ENCODE measurements around the gene RAB26. TPM values are rescaled to one million over a fixed set of nuclear protein-coding genes. Genes with fewer than 3 reads are reported as not detected.
"Not testable (repeated sequence)": the region's sequence is repeated elsewhere in the genome, so short reads cannot be mapped to it uniquely, and the experiment has no call there.

RAB26 gene
- total and polyA plus RNA-seq, 2 of the 13 experiments (the other 11 are each of a cell fraction or from before 2014, with no cell fraction given): 0.86 to 3.6 TPM

DNA sequence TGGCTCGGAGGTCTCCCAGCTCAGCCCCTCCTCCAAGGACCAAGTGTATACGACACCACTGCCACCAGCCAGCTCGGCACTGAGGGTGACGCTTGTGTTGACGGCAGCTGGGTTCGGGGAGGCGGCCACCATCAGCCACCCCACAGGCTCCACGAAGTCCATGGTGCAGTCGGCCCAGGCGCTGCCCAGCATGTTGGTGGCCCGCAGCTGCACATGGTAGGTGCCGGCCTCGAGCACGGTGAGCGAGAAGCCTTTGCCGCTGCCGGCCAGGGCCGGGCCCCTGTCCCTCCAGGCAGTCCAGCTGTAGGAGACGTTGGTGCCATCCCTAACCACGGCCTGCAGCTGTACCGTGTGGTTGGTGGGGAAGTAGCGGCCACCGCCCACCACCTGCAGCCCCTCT is 38.6 kb upstream of the RAB26 start:
- H3K4me1 ChIP-seq (ENCODE audit: insufficient read depth, low read length); FAIRE-seq; H3K9ac ChIP-seq (ENCODE audit: insufficient read depth, low read depth, low read length); H3K27me3 ChIP-seq (ENCODE audit: control insufficient read depth in 1 of 2, insufficient read depth in 2 of 2, low read length in 2 of 2); H3K4me2 ChIP-seq (ENCODE audit: low read depth, low read length); in situ Hi-C loops (cut with HindIII; ENCODE audit: extremely low pct_ligation_motif_present, low pct_unique_long_range_greater_than_20kb); CTCF ChIA-PET (ENCODE audit: low intra/inter-chr PET ratio, low total read pairs); intact Hi-C loops (cut with micrococcal nuclease; ENCODE audit: unreplicated experiment); H2AFZ ChIP-seq (ENCODE audit: low read length); DNase-seq (ENCODE audit: low spot score); H4K20me1 ChIP-seq (ENCODE audit: insufficient read depth, low read length); H3K36me3 ChIP-seq (replicated peaks in 1 of 2; ENCODE audit: control insufficient read depth in 1 of 2, insufficient read depth in 2 of 2, low read length in 2 of 2); H3K9me3 ChIP-seq (ENCODE audit: low read length); H3K27ac ChIP-seq (ENCODE audit: extremely low read length, insufficient read depth, low read length); BruUV-seq (replicated peaks); H3K4me3 ChIP-seq (replicated peaks in 1 of 3; ENCODE audit: insufficient read depth in 1 of 3, low read depth in 2 of 3, low read length in 3 of 3); H3K79me2 ChIP-seq (ENCODE audit: insufficient read depth, low read length): not testable (repeated sequence)
- POLR2A ChIA-PET: interaction anchor here (1.3 kb wide), 1 partner anchor 46 kb away, joined by 3 read pairs; the partner anchor contains the start of gene TRAF7
- peak; percentile 28 for ATAC-seq
- 95% methylated on average over 7 of the region's 23 CpGs for WGBS (ENCODE audit: low lambda C conversion rate)

DNA sequence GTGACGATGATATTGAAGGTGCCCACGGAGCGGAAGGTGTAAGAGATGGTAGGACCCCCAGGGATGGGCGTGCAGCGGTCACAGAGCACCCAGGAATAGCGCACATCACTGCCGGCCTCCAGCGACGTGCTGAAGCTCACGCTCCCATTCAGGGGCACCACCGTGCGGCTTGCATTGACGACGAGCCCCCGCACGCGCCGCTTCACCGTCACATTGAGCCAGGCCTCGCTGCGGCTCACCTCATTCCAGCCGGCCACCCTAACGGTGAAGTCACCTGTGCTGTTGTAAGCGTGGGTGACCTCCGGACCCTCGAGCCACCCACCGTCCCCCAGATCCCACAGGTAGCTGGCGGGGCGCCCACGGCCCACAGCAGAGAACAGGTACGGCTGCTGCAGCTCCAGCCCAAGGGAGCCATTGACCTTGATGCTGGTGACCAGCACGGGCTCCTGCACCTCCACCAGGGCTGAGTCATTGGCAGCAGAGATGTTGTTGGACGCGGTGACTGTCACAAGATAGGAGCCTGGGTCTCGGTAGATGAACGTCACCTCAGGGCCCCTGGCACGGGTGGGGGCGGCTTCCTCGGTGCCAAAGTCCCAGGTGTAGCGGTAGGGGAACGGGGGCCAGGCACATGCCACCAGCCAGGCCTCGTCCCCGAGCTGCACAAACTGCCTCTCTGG is 38.0 kb upstream of the RAB26 start:
- H3K4me1 ChIP-seq (ENCODE audit: insufficient read depth, low read length); H3K36me3 ChIP-seq (replicated peaks in 1 of 2; ENCODE audit: control insufficient read depth in 1 of 2, insufficient read depth in 2 of 2, low read length in 2 of 2); BruUV-seq (replicated peaks); H3K79me2 ChIP-seq (ENCODE audit: insufficient read depth, low read length); H4K20me1 ChIP-seq (ENCODE audit: insufficient read depth, low read length); in situ Hi-C loops (cut with HindIII; ENCODE audit: extremely low pct_ligation_motif_present, low pct_unique_long_range_greater_than_20kb); H3K27ac ChIP-seq (ENCODE audit: extremely low read length, insufficient read depth, low read length); H2AFZ ChIP-seq (ENCODE audit: low read length); POLR2A ChIA-PET; H3K4me2 ChIP-seq (ENCODE audit: low read depth, low read length); DNase-seq (ENCODE audit: low spot score); intact Hi-C loops (cut with micrococcal nuclease; ENCODE audit: unreplicated experiment); H3K9ac ChIP-seq (ENCODE audit: insufficient read depth, low read depth, low read length); H3K9me3 ChIP-seq (ENCODE audit: low read length); H3K4me3 ChIP-seq (replicated peaks in 1 of 3; ENCODE audit: insufficient read depth in 1 of 3, low read depth in 2 of 3, low read length in 3 of 3); CTCF ChIA-PET (ENCODE audit: low intra/inter-chr PET ratio, low total read pairs); H3K27me3 ChIP-seq (ENCODE audit: control insufficient read depth in 1 of 2, insufficient read depth in 2 of 2, low read length in 2 of 2); FAIRE-seq: not testable (repeated sequence)
- WGBS (ENCODE audit: low lambda C conversion rate): 98% methylated on average over 19 of the region's 43 CpGs
- ATAC-seq: peak; percentile 27; the same call in 2 of the 3 replicates

DNA sequence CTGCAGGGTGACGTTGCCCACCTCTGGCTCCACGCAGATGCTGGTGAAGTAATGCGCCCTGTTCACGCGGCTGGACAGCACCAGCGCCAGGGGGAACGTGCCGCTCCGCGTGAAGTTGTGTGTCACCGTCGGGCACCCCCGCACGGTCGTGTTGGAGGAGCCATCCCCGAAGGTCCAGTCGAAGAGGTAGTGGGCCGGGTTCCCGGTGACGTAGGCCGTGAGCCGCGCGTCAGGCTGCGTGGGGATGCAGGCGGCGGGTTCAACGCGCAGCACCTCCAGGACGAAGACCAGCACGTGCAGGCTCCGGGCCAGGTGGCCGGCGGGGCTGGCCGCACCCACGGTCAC is 37.4 kb upstream of the RAB26 start:
- H3K9me3 ChIP-seq (ENCODE audit: low read length); H4K20me1 ChIP-seq (ENCODE audit: insufficient read depth, low read length); intact Hi-C loops (cut with micrococcal nuclease; ENCODE audit: unreplicated experiment); H3K4me1 ChIP-seq (ENCODE audit: insufficient read depth, low read length); FAIRE-seq; H3K27ac ChIP-seq (ENCODE audit: extremely low read length, insufficient read depth, low read length); DNase-seq (ENCODE audit: low spot score); H3K4me3 ChIP-seq (replicated peaks in 1 of 3; ENCODE audit: insufficient read depth in 1 of 3, low read depth in 2 of 3, low read length in 3 of 3); H3K9ac ChIP-seq (ENCODE audit: insufficient read depth, low read depth, low read length); H3K79me2 ChIP-seq (ENCODE audit: insufficient read depth, low read length); POLR2A ChIA-PET; H3K4me2 ChIP-seq (ENCODE audit: low read depth, low read length); in situ Hi-C loops (cut with HindIII; ENCODE audit: extremely low pct_ligation_motif_present, low pct_unique_long_range_greater_than_20kb); CTCF ChIA-PET (ENCODE audit: low intra/inter-chr PET ratio, low total read pairs); H2AFZ ChIP-seq (ENCODE audit: low read length); H3K36me3 ChIP-seq (replicated peaks in 1 of 2; ENCODE audit: control insufficient read depth in 1 of 2, insufficient read depth in 2 of 2, low read length in 2 of 2); ATAC-seq; BruUV-seq (replicated peaks); H3K27me3 ChIP-seq (ENCODE audit: control insufficient read depth in 1 of 2, insufficient read depth in 2 of 2, low read length in 2 of 2): not testable (repeated sequence)
- WGBS (ENCODE audit: low lambda C conversion rate): 95% methylated on average over 4 of the region's 36 CpGs

DNA sequence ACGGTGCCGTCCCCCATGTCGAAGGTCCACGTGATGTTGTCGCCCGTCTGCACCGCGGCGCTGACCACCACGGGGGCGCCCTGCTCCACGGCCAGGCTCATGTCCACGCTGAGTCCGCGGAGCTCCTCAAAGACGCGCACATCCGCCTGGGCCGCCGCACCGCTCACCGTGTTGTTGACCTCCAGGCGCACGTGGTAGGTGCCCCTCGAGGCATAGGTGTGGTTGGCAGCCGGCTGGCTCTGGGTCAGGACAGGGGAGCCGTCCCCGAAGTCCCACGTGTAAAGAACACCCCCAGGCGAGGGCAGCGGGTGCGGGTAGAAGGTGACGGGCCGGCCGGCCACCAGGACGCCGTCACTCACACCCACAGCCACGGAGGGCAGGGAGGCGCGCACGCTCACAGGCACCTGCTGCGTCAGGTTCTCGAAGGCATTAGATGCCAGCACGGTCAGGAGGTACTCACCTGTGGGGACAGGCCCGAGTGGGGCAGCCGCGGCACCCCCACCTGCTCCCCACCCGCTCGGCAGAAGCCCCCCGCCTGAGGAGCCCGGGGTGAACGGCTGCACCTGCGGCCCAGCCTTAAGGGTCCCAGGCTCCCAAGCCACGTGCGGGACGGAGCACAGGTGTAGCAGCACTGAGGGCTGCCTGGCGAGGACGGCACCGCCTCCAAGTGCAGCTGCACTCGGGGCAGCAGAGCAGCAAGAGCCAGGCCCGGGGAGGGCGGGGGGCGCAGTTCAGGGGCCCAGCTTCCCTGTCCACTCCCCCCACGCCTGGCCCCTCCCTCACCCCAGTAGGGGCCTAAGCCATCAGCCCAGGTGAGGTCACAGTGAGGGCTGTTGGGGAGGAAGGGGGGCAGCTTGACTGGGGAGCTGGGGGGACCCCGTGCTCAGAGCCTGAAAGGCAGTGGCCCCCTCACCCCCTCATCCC is 36.8 kb upstream of the RAB26 start:
- FAIRE-seq; H4K20me1 ChIP-seq (ENCODE audit: insufficient read depth, low read length); H3K4me2 ChIP-seq (ENCODE audit: low read depth, low read length); CTCF ChIA-PET (ENCODE audit: low intra/inter-chr PET ratio, low total read pairs); ATAC-seq; H3K79me2 ChIP-seq (ENCODE audit: insufficient read depth, low read length); H3K27ac ChIP-seq (ENCODE audit: extremely low read length, insufficient read depth, low read length); H3K9ac ChIP-seq (ENCODE audit: insufficient read depth, low read depth, low read length); intact Hi-C loops (cut with micrococcal nuclease; ENCODE audit: unreplicated experiment); H2AFZ ChIP-seq (ENCODE audit: low read length); H3K27me3 ChIP-seq (ENCODE audit: control insufficient read depth in 1 of 2, insufficient read depth in 2 of 2, low read length in 2 of 2); BruUV-seq (replicated peaks); in situ Hi-C loops (cut with HindIII; ENCODE audit: extremely low pct_ligation_motif_present, low pct_unique_long_range_greater_than_20kb); DNase-seq (ENCODE audit: low spot score); H3K9me3 ChIP-seq (ENCODE audit: low read length); H3K36me3 ChIP-seq (replicated peaks in 1 of 2; ENCODE audit: control insufficient read depth in 1 of 2, insufficient read depth in 2 of 2, low read length in 2 of 2); H3K4me1 ChIP-seq (ENCODE audit: insufficient read depth, low read length); POLR2A ChIA-PET; H3K4me3 ChIP-seq (replicated peaks in 1 of 3; ENCODE audit: insufficient read depth in 1 of 3, low read depth in 2 of 3, low read length in 3 of 3): not testable (repeated sequence)
- 98% methylated on average over 11 of the region's 65 CpGs for WGBS (ENCODE audit: low lambda C conversion rate)
